ENCODE measurements around the gene WDFY4.

- TF ChIP-seq CTCF (IDR thresholded peaks at IDR 0.05) (no peak), POLR2A (IDR thresholded peaks at IDR 0.05) (no peak), EP300 (IDR thresholded peaks at IDR 0.05) (no peak)
Measured at GRCh38 chr10:48811917-48812316, 127.2 kb downstream of the WDFY4 start.
